ENCODE results near the gene RRP1.

DNA sequence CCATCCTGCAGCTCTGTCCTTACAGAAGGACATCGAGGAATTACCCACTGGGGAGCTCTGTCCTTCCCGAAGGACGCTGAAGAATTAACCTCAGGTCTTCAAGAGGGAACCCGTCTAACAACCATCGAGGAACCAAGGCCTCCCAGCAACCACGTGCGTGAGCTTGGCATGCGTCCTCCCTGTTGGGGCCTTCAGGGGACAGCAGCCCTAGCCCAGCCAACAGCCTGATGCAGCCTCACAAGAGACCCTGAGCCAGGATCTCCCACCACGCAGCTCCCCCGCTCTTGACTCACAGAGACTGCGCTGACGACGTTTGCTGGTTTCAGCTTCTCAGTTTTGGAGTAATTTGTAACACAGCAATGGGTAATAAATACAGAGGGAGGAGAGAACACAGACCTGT lies 56.0 kb downstream of the RRP1 start:
- TF ChIP-seq POLR2AphosphoS5 (IDR thresholded peaks at IDR 0.05; ENCODE audit: borderline replicate concordance, low read depth, low read length) (no peak), EZH2 (IDR thresholded peaks at IDR 0.05) (no peak)

Measured in SK-N-MC (cell line).